HEK293 (cell line): Measurements from ENCODE around the gene PAX3.

Source experiments
- CTCF ChIA-PET: fragments of 350-600 bp; formaldehyde crosslinking; extraction: SDS; loops from one replicate; lab custom pipeline; 2021; ENCODE audit warnings: antibody characterized with exemption; lab: Yijun Ruan, JAX
- POLR2A ChIA-PET: fragments of 300-600 bp; formaldehyde crosslinking; extraction: SDS; loops from one replicate; lab custom pipeline; 2020; ENCODE audit warnings: antibody characterized with exemption, inconsistent platforms; lab: Yijun Ruan, JAX
- H3K27ac ChIP-seq: fragments of 200-500 bp; sonication (Bioruptor generic); 2 replicates; pipeline ENCODE4 v1.5.1; 2014; ENCODE audit warnings: low read depth, low read length, control low read depth, inconsistent platforms; ENCODE audit errors: extremely low read depth
- H3K36me3 ChIP-seq, 2 experiments: fragments of 200-500 bp in 1 of 2; sonication (Bioruptor generic) in 1 of 2; 1 replicate in 1 of 2; 2 replicates in 1 of 2; pipeline ENCODE4 v1.5.1; 2014 to 2017; ENCODE audit warnings: inconsistent platforms in 2 of 2, low read length in 2 of 2; ENCODE audit not compliant: control insufficient read depth in 2 of 2, insufficient read depth in 1 of 2
- H3K4me1 ChIP-seq: fragments of 200-500 bp; sonication (Bioruptor generic); 2 replicates; pipeline ENCODE4 v1.5.1; 2014; ENCODE audit warnings: mild to moderate bottlenecking, low read length, inconsistent platforms; ENCODE audit not compliant: control insufficient read depth, insufficient read depth
- H3K4me3 ChIP-seq: 2 replicates; pipeline ENCODE4 v1.5.1; 2011; ENCODE audit warnings: low read depth, mild to moderate bottlenecking, control low read depth, low read length, moderate library complexity
- H3K9me3 ChIP-seq: fragments of 200-500 bp; sonication (Bioruptor generic); 2 replicates; pipeline ENCODE4 v1.5.1; 2014; ENCODE audit warnings: low read depth, low read length, inconsistent platforms; ENCODE audit not compliant: control insufficient read depth, insufficient read depth
- EGR2 ChIP-seq: fragments of 450-650 bp; formaldehyde crosslinking; IDR thresholded peaks from 2 replicates; pipeline ENCODE4 v1.5.1; 2016; ENCODE audit warnings: low read depth, missing biosample characterization, missing genetic modification characterization
- KLF9 ChIP-seq: fragments of 450-650 bp; formaldehyde crosslinking; IDR thresholded peaks from 2 replicates; pipeline ENCODE4 v1.5.1; 2016; ENCODE audit warnings: missing biosample characterization, missing genetic modification characterization, low read depth
- SCRT1 ChIP-seq: fragments of 450-650 bp; formaldehyde crosslinking; IDR thresholded peaks from 2 replicates; pipeline ENCODE4 v1.5.1; 2016; ENCODE audit warnings: missing biosample characterization, missing genetic modification characterization, borderline replicate concordance
- SP2 ChIP-seq: fragments of 450-650 bp; formaldehyde crosslinking; IDR thresholded peaks from 2 replicates; pipeline ENCODE4 v1.5.1; 2016; ENCODE audit warnings: missing biosample characterization, missing genetic modification characterization
- ZBTB17 ChIP-seq: fragments of 450-650 bp; formaldehyde crosslinking; IDR thresholded peaks from 2 replicates; pipeline ENCODE4 v1.5.1; 2016; ENCODE audit warnings: missing biosample characterization, missing genetic modification characterization
- ZBTB21 ChIP-seq: fragments of 450-650 bp; formaldehyde crosslinking; IDR thresholded peaks from 2 replicates; pipeline ENCODE4 v1.5.1; 2017; ENCODE audit warnings: missing biosample characterization, missing genetic modification characterization
- ZBTB8A ChIP-seq: fragments of 450-650 bp; formaldehyde crosslinking; IDR thresholded peaks from 2 replicates; pipeline ENCODE4 v1.5.1; 2016; ENCODE audit warnings: missing biosample characterization, missing genetic modification characterization
- ZFP37 ChIP-seq: fragments of 450-650 bp; formaldehyde crosslinking; IDR thresholded peaks from 2 replicates; pipeline ENCODE4 v1.5.1; 2016; ENCODE audit warnings: missing biosample characterization, missing genetic modification characterization
- ZNF114 ChIP-seq: fragments of 450-650 bp; formaldehyde crosslinking; IDR thresholded peaks from 2 replicates; pipeline ENCODE4 v1.5.0; 2017; ENCODE audit warnings: missing biosample characterization, missing genetic modification characterization
- ZNF132 ChIP-seq: fragments of 450-650 bp; formaldehyde crosslinking; IDR thresholded peaks from 2 replicates; pipeline ENCODE4 v1.5.1; 2017; ENCODE audit warnings: missing biosample characterization, missing genetic modification characterization, borderline replicate concordance
- ZNF248 ChIP-seq: fragments of 450-650 bp; formaldehyde crosslinking; IDR thresholded peaks from 2 replicates; pipeline ENCODE4 v1.5.1; 2017; ENCODE audit warnings: missing biosample characterization, missing genetic modification characterization
- ZNF324 ChIP-seq: fragments of 450-650 bp; formaldehyde crosslinking; IDR thresholded peaks from 2 replicates; pipeline ENCODE4 v1.5.1; 2016; ENCODE audit warnings: missing biosample characterization, missing genetic modification characterization
- ZNF354C ChIP-seq: fragments of 450-650 bp; formaldehyde crosslinking; IDR thresholded peaks from 2 replicates; pipeline ENCODE4 v1.5.1; 2016; ENCODE audit warnings: missing biosample characterization, missing genetic modification characterization, low read depth, borderline replicate concordance
- ZNF391 ChIP-seq: fragments of 450-650 bp; formaldehyde crosslinking; IDR thresholded peaks from 2 replicates; pipeline ENCODE4 v1.5.1; 2016; ENCODE audit warnings: low read depth, missing biosample characterization, missing genetic modification characterization, borderline replicate concordance
- ZNF548 ChIP-seq: fragments of 450-650 bp; formaldehyde crosslinking; IDR thresholded peaks from 2 replicates; pipeline ENCODE4 v1.5.1; 2016; ENCODE audit warnings: missing biosample characterization, missing genetic modification characterization
- ZNF555 ChIP-seq: fragments of 450-650 bp; formaldehyde crosslinking; conservative IDR thresholded peaks from 2 replicates; pipeline ENCODE4 v1.5.1; 2017; ENCODE audit warnings: missing biosample characterization, mild to moderate bottlenecking, missing genetic modification characterization, inconsistent platforms
- ZNF596 ChIP-seq: fragments of 450-650 bp; IDR thresholded peaks from 2 replicates; pipeline ENCODE4 v1.5.0; 2018; ENCODE audit warnings: missing biosample characterization, mild to moderate bottlenecking, missing genetic modification characterization, moderate library complexity
- ZNF610 ChIP-seq: fragments of 450-650 bp; formaldehyde crosslinking; IDR thresholded peaks from 2 replicates; pipeline ENCODE4 v1.5.1; 2016; ENCODE audit warnings: missing biosample characterization, missing genetic modification characterization, borderline replicate concordance
- ZNF747 ChIP-seq: fragments of 450-650 bp; formaldehyde crosslinking; IDR thresholded peaks from 2 replicates; pipeline ENCODE4 v1.5.1; 2016; ENCODE audit warnings: missing biosample characterization, missing genetic modification characterization
- ZNF791 ChIP-seq: fragments of 450-650 bp; formaldehyde crosslinking; IDR thresholded peaks from 2 replicates; pipeline ENCODE4 v1.5.1; 2016; ENCODE audit warnings: missing biosample characterization, missing genetic modification characterization
- ZNF792 ChIP-seq: fragments of 450-650 bp; formaldehyde crosslinking; IDR thresholded peaks from 2 replicates; pipeline ENCODE4 v1.5.1; 2016; ENCODE audit warnings: missing biosample characterization, missing genetic modification characterization
- TF ChIP-seq, protein P1 (sequence below): fragments of 450-650 bp; formaldehyde crosslinking; IDR thresholded peaks from 2 replicates; pipeline ENCODE4 v1.5.1; 2017; ENCODE audit warnings: missing biosample characterization, missing genetic modification characterization
- TF ChIP-seq, protein P2 (sequence below): fragments of 450-650 bp; formaldehyde crosslinking; IDR thresholded peaks from 2 replicates; pipeline ENCODE4 v1.5.0; 2017; ENCODE audit warnings: missing biosample characterization, missing genetic modification characterization, borderline replicate concordance
- TF ChIP-seq, protein P3 (sequence below): fragments of 450-650 bp; formaldehyde crosslinking; conservative IDR thresholded peaks from 2 replicates; pipeline ENCODE4 v1.5.1; 2016; ENCODE audit warnings: low read depth, missing biosample characterization, missing genetic modification characterization
- TF ChIP-seq, protein P4 (sequence below): fragments of 450-650 bp; formaldehyde crosslinking; IDR thresholded peaks from 2 replicates; pipeline ENCODE4 v1.5.1; 2016; ENCODE audit warnings: missing biosample characterization, missing genetic modification characterization
- TF ChIP-seq, protein P5 (sequence below): fragments of 450-650 bp; formaldehyde crosslinking; IDR thresholded peaks from 2 replicates; pipeline ENCODE4 v1.5.1; 2016; ENCODE audit warnings: missing biosample characterization, missing genetic modification characterization, borderline replicate concordance

PAX3 gene

DNA sequence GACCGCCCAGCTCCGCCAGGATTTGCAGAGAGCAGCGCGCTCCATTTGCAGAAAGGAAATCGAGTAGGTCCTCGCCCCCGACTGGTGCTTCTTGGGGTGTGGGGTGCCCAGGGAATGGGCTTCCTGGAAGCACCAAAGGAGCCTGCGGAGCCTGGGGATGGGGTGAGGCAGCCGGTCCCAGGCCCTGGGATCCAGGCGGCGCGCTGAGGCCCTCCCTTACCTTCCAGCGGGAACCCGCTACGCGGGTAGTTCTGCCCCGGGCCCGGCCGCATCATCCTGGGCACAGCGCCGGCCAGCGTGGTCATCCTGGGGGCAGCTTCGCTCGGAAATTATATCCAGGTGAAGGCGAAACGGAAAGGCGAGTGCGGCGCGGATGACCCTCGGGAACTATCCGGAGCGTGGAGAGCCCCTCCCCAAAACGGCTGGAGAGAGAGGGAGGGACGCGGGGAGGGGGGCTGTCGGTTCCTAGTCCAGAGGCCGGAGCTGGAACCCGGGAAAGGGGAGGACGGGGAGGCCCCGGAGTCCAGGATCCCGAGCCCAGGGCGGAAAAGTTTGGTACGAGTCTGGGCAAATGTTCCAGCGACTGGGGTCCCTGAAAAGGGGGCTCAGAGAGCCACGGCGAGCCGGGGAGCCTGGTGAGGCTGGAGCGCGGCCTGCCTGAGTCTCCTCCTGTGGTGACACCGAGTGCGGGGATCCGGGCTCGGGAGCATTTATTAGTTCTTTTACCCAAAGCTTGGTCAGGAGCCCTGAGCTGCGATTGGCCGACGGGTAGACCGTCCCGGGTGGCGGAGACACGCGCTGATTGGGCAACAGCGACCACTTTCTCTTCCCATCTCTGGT is at the start of gene PAX3:
Gene PAX3 (minus strand): TSS at position 688 of the 840 bp plus-strand sequence. CDS start 383 bp downstream, at position 305.
- POLR2A ChIA-PET: interaction anchor here (0.5 to 2.2 kb wide), 30 partner anchors 8 to 871 kb away, joined by 3 to 31 read pairs (median 4); a partner anchor contains a TSS
- H3K36me3 ChIP-seq: peaks cover 14 to 35% of the 10 kb centered on the region in 2 experiments; a peak in 2 of 3 replicates
- H3K4me1 ChIP-seq: peaks cover 8% of the 10 kb centered on the region
- CTCF ChIA-PET: interaction anchor here (1.2 to 1.4 kb wide), 2 partner anchors 260 to 264 kb away, joined by 3 to 5 read pairs; no protein-coding TSS in a partner anchor
- H3K4me3 ChIP-seq: peak within 1 kb of the TSS; percentile 65
- no peaks in the 10 kb centered on the region for H3K9me3 ChIP-seq
- peak within 1 kb of the TSS; percentile 84 for H3K27ac ChIP-seq
- no peak for TF ChIP-seq ZNF354C (tag by site-specific recombination)
- TF ChIP-seq, protein P1, sequence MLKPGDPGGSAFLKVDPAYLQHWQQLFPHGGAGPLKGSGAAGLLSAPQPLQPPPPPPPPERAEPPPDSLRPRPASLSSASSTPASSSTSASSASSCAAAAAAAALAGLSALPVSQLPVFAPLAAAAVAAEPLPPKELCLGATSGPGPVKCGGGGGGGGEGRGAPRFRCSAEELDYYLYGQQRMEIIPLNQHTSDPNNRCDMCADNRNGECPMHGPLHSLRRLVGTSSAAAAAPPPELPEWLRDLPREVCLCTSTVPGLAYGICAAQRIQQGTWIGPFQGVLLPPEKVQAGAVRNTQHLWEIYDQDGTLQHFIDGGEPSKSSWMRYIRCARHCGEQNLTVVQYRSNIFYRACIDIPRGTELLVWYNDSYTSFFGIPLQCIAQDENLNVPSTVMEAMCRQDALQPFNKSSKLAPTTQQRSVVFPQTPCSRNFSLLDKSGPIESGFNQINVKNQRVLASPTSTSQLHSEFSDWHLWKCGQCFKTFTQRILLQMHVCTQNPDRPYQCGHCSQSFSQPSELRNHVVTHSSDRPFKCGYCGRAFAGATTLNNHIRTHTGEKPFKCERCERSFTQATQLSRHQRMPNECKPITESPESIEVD (tag by site-specific recombination): no peak
- TF ChIP-seq ZNF610 (tag by site-specific recombination): no peak
- TF ChIP-seq EGR2 (tag by site-specific recombination): no peak
- no peak for TF ChIP-seq ZNF114 (tag by site-specific recombination)
- no peak for TF ChIP-seq ZNF792 (tag by site-specific recombination)
- no peak; the same call in 1 of the 2 replicates for TF ChIP-seq ZNF391 (tag by site-specific recombination)
- no peak for TF ChIP-seq ZBTB21 (tag by site-specific recombination)
- TF ChIP-seq ZFP37: peak; percentile 81; the same call in 1 of the 2 replicates
- TF ChIP-seq, protein P2, sequence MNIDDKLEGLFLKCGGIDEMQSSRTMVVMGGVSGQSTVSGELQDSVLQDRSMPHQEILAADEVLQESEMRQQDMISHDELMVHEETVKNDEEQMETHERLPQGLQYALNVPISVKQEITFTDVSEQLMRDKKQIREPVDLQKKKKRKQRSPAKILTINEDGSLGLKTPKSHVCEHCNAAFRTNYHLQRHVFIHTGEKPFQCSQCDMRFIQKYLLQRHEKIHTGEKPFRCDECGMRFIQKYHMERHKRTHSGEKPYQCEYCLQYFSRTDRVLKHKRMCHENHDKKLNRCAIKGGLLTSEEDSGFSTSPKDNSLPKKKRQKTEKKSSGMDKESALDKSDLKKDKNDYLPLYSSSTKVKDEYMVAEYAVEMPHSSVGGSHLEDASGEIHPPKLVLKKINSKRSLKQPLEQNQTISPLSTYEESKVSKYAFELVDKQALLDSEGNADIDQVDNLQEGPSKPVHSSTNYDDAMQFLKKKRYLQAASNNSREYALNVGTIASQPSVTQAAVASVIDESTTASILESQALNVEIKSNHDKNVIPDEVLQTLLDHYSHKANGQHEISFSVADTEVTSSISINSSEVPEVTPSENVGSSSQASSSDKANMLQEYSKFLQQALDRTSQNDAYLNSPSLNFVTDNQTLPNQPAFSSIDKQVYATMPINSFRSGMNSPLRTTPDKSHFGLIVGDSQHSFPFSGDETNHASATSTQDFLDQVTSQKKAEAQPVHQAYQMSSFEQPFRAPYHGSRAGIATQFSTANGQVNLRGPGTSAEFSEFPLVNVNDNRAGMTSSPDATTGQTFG: no peak
- TF ChIP-seq ZNF555 (tag by site-specific recombination): no peak
- peak; percentile 59 for TF ChIP-seq SP2
- no peak for TF ChIP-seq ZNF132 (tag by site-specific recombination)
- TF ChIP-seq ZNF596 (tag by site-specific recombination): no peak
- TF ChIP-seq ZBTB17 (tag by site-specific recombination): no peak
- TF ChIP-seq ZNF548 (tag by site-specific recombination): no peak
- TF ChIP-seq ZNF324 (tag by site-specific recombination): no peak
- TF ChIP-seq, protein P3, sequence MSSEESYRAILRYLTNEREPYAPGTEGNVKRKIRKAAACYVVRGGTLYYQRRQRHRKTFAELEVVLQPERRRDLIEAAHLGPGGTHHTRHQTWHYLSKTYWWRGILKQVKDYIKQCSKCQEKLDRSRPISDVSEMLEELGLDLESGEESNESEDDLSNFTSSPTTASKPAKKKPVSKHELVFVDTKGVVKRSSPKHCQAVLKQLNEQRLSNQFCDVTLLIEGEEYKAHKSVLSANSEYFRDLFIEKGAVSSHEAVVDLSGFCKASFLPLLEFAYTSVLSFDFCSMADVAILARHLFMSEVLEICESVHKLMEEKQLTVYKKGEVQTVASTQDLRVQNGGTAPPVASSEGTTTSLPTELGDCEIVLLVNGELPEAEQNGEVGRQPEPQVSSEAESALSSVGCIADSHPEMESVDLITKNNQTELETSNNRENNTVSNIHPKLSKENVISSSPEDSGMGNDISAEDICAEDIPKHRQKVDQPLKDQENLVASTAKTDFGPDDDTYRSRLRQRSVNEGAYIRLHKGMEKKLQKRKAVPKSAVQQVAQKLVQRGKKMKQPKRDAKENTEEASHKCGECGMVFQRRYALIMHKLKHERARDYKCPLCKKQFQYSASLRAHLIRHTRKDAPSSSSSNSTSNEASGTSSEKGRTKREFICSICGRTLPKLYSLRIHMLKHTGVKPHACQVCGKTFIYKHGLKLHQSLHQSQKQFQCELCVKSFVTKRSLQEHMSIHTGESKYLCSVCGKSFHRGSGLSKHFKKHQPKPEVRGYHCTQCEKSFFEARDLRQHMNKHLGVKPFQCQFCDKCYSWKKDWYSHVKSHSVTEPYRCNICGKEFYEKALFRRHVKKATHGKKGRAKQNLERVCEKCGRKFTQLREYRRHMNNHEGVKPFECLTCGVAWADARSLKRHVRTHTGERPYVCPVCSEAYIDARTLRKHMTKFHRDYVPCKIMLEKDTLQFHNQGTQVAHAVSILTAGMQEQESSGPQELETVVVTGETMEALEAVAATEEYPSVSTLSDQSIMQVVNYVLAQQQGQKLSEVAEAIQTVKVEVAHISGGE (tag by site-specific recombination): peak; percentile 34; the same call in 1 of the 2 replicates
- no peak for TF ChIP-seq ZNF747 (tag by site-specific recombination)
- TF ChIP-seq, protein P4, sequence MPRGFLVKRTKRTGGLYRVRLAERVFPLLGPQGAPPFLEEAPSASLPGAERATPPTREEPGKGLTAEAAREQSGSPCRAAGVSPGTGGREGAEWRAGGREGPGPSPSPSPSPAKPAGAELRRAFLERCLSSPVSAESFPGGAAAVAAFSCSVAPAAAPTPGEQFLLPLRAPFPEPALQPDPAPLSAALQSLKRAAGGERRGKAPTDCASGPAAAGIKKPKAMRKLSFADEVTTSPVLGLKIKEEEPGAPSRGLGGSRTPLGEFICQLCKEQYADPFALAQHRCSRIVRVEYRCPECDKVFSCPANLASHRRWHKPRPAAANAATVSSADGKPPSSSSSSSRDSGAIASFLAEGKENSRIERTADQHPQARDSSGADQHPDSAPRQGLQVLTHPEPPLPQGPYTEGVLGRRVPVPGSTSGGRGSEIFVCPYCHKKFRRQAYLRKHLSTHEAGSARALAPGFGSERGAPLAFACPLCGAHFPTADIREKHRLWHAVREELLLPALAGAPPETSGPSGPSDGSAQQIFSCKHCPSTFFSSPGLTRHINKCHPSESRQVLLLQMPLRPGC (tag by site-specific recombination): no peak
- TF ChIP-seq ZNF248 (tag by site-specific recombination): no peak
- TF ChIP-seq KLF9 (tag by site-specific recombination): peak; percentile 34; the same call in 1 of the 2 replicates
- TF ChIP-seq SCRT1 (tag by site-specific recombination): no peak
- TF ChIP-seq ZNF791 (tag by site-specific recombination): no peak
- TF ChIP-seq, protein P5, sequence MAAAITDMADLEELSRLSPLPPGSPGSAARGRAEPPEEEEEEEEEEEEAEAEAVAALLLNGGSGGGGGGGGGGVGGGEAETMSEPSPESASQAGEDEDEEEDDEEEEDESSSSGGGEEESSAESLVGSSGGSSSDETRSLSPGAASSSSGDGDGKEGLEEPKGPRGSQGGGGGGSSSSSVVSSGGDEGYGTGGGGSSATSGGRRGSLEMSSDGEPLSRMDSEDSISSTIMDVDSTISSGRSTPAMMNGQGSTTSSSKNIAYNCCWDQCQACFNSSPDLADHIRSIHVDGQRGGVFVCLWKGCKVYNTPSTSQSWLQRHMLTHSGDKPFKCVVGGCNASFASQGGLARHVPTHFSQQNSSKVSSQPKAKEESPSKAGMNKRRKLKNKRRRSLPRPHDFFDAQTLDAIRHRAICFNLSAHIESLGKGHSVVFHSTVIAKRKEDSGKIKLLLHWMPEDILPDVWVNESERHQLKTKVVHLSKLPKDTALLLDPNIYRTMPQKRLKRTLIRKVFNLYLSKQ (tag by site-specific recombination): no peak
- 0 out of 2 replicates have a peak, but pooled peaks have one; percentile 16 for TF ChIP-seq ZBTB8A (tag by site-specific recombination)
